ENCODE measurements around the gene RBPJ.
"Not testable (repeated sequence)": the region's sequence is repeated elsewhere in the genome, so short reads cannot be mapped to it uniquely, and the experiment has no call there.

RBPJ gene

GRCh38 chr4:26377328-26378311 is 56.8 kb downstream of the RBPJ start:
- DNase-seq = no peak

- no peak for DNase-seq
Measured at GRCh38 chr4:26379837-26380236, 59.0 kb downstream of the RBPJ start.

- no peak for DNase-seq
Measured at GRCh38 chr4:26380740-26381139, 59.9 kb downstream of the RBPJ start.

- no peak for DNase-seq
Measured at GRCh38 chr4:26384380-26385057, 63.7 kb downstream of the RBPJ start.

GRCh38 chr4:26385690-26386089 is 64.9 kb downstream of the RBPJ start:
- no peak for DNase-seq

- DNase-seq = no peak
Measured at GRCh38 chr4:26386386-26386785, 65.6 kb downstream of the RBPJ start.

GRCh38 chr4:26388671-26389070 is 67.9 kb downstream of the RBPJ start:
- DNase-seq = no peak

GRCh38 chr4:26397086-26397485 is 76.3 kb downstream of the RBPJ start:
- DNase-seq = no peak

- DNase-seq = no peak
Measured at GRCh38 chr4:26400132-26400531, 79.3 kb downstream of the RBPJ start.

GRCh38 chr4:26402017-26402416 is 81.2 kb downstream of the RBPJ start:
- DNase-seq = not testable (repeated sequence)

- DNase-seq = no peak
Measured at GRCh38 chr4:26402458-26402857, 81.6 kb downstream of the RBPJ start.

GRCh38 chr4:26404743-26405206 is 84.0 kb downstream of the RBPJ start:
- no peak for DNase-seq

GRCh38 chr4:26406346-26406975 is 85.6 kb downstream of the RBPJ start:
- no peak for DNase-seq

- no peak for DNase-seq
Measured at GRCh38 chr4:26407476-26407875, 86.7 kb downstream of the RBPJ start.

- no peak for DNase-seq
Measured at GRCh38 chr4:26410385-26411293, 89.8 kb downstream of the RBPJ start.

GRCh38 chr4:26412381-26413372 is 91.9 kb downstream of the RBPJ start:
- no peak for DNase-seq

- no peak for DNase-seq
Measured at GRCh38 chr4:26413582-26413981, 92.8 kb downstream of the RBPJ start.

GRCh38 chr4:26418107-26418506 is 97.3 kb downstream of the RBPJ start:
- no peak for DNase-seq

GRCh38 chr4:26418850-26419249 is 98.0 kb downstream of the RBPJ start:
- DNase-seq = no peak

- no peak for DNase-seq
Measured at GRCh38 chr4:26420438-26420837, 99.6 kb downstream of the RBPJ start.

GRCh38 chr4:26420913-26421312 is 100.1 kb downstream of the RBPJ start:
- no peak for DNase-seq
